Measurements from ENCODE around the gene UBE2E2.

UBE2E2 gene

DNA sequence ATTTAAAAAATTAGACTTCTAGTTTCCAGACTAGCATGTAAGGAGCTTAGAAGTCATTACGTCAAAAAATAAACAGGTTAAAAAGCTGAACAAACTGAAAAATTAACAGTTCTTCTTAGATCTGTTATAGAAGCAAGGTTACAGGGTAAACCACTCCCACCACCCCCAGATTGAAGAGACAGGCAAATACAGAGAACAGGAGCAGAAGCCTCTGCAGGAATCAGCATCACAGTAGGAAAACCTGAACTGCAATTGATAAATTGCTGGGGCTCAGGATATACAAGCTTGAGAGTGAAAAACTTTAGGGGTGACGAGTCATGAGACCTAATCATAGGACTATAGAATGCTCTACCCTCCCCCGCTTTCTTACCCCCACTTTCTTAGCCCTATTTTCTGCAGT, 222.3 kb downstream of the UBE2E2 start:
- TF ChIP-seq, protein P1, sequence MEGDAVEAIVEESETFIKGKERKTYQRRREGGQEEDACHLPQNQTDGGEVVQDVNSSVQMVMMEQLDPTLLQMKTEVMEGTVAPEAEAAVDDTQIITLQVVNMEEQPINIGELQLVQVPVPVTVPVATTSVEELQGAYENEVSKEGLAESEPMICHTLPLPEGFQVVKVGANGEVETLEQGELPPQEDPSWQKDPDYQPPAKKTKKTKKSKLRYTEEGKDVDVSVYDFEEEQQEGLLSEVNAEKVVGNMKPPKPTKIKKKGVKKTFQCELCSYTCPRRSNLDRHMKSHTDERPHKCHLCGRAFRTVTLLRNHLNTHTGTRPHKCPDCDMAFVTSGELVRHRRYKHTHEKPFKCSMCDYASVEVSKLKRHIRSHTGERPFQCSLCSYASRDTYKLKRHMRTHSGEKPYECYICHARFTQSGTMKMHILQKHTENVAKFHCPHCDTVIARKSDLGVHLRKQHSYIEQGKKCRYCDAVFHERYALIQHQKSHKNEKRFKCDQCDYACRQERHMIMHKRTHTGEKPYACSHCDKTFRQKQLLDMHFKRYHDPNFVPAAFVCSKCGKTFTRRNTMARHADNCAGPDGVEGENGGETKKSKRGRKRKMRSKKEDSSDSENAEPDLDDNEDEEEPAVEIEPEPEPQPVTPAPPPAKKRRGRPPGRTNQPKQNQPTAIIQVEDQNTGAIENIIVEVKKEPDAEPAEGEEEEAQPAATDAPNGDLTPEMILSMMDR (IDR thresholded peaks at IDR 0.05) = no peak

DNA sequence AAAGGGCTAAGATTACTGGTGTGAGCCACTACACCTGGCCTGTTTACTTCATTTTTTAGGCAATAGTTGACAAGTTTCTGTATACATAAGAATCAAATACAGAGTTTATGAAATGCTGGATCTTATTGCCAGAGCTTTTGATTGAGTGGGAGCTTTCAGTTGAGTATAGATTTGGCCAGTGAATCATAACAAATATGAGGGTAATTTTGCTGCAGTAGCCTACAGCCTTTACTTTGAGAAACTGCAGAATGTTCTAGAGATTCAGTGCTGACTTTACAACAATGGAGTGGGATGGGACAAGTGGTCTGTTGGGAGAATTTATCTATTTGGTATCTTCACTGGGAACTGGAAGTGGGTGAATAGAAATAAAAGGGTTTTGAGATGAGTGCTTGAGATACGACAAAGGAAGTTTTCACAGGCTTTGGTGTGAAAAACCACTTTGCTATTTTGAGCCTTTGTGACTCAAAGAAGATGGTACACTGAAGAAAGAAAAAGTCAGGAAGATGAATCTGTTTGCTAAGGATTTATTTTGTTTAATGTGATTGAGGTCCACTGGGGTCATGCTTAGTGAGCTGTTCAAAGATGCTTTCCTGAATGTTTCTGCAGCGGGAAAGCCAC, 227.8 kb downstream of the UBE2E2 start:
- TF ChIP-seq, protein P1 (IDR thresholded peaks at IDR 0.05) = no peak

DNA sequence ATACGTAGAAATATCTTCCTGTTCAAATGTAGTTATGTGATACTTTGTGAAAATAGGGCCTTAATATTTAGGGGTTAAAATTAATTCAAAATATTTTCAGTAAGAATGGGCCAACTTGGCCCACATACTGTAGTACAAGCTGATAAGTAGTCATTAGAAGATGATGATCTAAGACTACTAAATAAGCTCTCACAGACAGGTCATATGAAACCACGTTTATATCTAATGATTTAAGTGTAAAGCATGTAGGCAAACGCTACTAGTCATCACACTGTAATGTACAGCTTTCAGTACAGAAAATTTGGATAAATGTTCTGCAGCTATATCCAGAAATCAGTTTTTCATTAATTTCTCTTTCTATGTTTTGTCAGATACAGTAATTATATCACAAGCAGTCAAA, 228.6 kb downstream of the UBE2E2 start:
- TF ChIP-seq, protein P1 (IDR thresholded peaks at IDR 0.05) = no peak

DNA sequence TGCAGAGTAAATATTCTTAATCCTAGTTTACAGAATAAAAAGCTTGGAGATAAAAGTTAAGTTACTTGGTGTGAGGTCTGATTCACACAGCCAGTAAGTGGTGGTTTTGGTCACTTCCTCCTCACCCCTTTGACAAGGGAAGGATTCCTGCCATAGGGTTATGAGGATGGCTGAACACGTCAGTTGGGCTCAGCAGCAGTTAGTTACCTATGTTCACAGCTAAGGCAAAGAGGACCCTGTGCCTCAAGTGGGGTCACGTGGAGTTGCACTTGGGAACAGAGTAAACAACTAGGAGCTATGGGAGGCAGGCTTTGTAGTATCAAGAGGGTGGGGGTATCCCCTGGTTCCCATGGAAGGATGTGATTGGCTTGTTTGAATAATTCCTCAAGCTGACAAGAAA, 232.2 kb downstream of the UBE2E2 start:
- TF ChIP-seq, protein P1 (IDR thresholded peaks at IDR 0.05) = no peak

DNA sequence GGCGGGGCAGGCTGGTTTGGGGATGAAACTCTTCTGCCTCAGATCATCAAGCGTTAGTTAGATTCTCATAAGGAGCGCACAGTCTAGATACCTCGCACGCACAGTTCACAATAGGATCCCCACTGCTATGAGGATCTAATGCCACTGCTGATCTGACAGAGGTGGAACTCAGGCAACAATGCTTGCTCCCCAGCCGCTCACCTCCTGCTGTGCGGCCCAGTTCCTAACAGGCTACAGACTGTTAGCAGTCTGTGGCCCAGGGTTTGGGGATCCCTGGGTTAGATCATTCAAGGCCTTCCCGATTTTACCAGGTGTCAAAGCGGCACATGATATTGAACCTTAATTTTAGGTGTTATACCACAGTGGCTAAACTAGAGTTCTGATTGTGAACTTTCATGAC, 232.8 kb downstream of the UBE2E2 start:
- TF ChIP-seq, protein P1 (IDR thresholded peaks at IDR 0.05) = no peak

DNA sequence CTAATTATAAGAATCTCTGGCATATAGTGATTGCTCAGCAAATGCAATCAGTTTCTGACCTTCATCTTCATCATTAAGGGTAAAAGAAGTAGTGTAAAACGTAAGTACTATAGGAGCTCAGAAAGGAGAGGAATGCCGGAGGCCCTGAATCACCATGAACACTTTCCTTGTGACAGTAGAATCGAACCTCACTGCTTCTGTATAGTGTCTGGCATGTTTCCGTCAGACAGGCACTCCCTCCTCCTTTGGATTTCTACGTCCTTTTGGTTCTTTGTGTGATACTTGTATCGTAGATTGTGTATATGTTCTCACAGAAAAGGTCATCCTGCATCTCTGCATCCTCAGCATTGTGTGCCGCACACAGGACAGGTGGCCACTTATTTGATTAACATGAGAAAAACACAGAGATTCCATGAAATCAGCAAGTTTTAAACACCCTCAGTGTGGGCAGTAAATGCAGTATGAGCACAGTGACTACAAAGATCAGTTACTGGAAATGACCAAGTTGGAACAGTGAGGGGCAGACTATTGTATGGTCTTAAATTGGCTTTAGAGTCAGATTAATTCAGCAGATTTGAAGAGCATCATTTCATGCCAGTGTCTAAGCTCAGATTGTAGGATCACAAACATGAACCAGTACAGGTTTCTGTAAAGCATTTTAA, 234.5 kb downstream of the UBE2E2 start:
- TF ChIP-seq, protein P1 (IDR thresholded peaks at IDR 0.05) = no peak

DNA sequence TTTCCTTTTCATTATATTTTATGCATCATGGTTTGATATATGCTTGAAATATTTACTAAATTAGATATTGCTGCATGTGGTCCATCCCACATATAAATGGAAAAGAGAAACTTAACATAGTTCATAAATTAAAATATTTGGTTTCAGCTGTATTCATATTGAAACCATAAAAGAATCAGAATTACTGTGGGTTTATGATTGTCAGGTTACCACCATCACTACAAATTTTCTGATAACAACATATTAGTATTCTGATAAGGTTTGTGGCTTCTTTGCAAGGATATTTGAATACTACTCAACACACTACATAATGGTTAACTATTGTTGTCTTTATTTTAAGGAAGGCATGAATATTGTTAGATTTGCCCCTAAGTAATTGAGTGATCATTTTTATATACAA, 235.5 kb downstream of the UBE2E2 start:
- TF ChIP-seq, protein P1 (IDR thresholded peaks at IDR 0.05) = no peak

All from LNCAP (cell line).